Aortic smooth muscle cell (primary cell): ENCODE data around the gene ZNF486. TPM values are rescaled to one million over a fixed set of nuclear protein-coding genes. Genes with fewer than 3 reads are reported as not detected.

Experiments used
- total RNA-seq: library from RNA; depleted of rRNA; stranded (reverse); fragments of >200 nt; gene quantifications from 2 replicates; pipeline ENCODE4 v1.2.3, GENCODE V29; 2014

ZNF486 gene
- 3.4 and 4.2 TPM in 2 replicates for total RNA-seq

GRCh38 chr19:20167020-20167644, at the start of gene ZNF486:
Gene ZNF486 (plus strand): TSS chr19:20167214. CDS start chr19:20167331, 117 bp downstream.

Other genes with a start within 250 kb of the ZNF486 start
- gene ZNF682, start 127.7 kb upstream of the ZNF486 start, total RNA-seq, result 1.8 and 2.1 TPM in 2 replicates
- 0.92 and 0.99 TPM in 2 replicates for gene ZNF90, start 89.2 kb upstream of the ZNF486 start, total RNA-seq